NCI-H2227 treated with DMSO at 0.1 percent for 48 hours (cell line): ENCODE data around the gene ERLEC1.
"Not testable (repeated sequence)": the region's sequence is repeated elsewhere in the genome, so short reads cannot be mapped to it uniquely, and the experiment has no call there.

Experiments
- DNase-seq: peaks from one replicate; lab custom pipeline; 2025; lab: John Stamatoyannopoulos, UW

The ERLEC1 gene

GRCh38 chr2:53782676-53783075 lies 4.2 kb upstream of the ERLEC1 start:
- no peak for DNase-seq

- no peak for DNase-seq
These were observed 2.4 kb upstream of the ERLEC1 start for GRCh38 chr2:53784436-53784835.

GRCh38 chr2:53785366-53785765 lies 1.5 kb upstream of the ERLEC1 start:
- DNase-seq = no peak

- no peak for DNase-seq
These were observed 516 bp upstream of the ERLEC1 start for GRCh38 chr2:53786352-53786704.

GRCh38 chr2:53787614-53788289 lies 908 bp downstream of the ERLEC1 start:
- no peak for DNase-seq

GRCh38 chr2:53793261-53793660 lies 6.4 kb downstream of the ERLEC1 start:
- no peak for DNase-seq

GRCh38 chr2:53793821-53794220 lies 7.0 kb downstream of the ERLEC1 start:
- no peak for DNase-seq

GRCh38 chr2:53801547-53801946 lies 14.7 kb downstream of the ERLEC1 start:
- no peak for DNase-seq

GRCh38 chr2:53802617-53803151 lies 15.8 kb downstream of the ERLEC1 start:
- DNase-seq = peak; percentile 54

GRCh38 chr2:53811601-53812000 lies 24.8 kb downstream of the ERLEC1 start:
- DNase-seq = no peak

- DNase-seq = no peak
These were observed 26.3 kb downstream of the ERLEC1 start for GRCh38 chr2:53813151-53813550.

GRCh38 chr2:53818854-53819435 lies 32.1 kb downstream of the ERLEC1 start:
- no peak for DNase-seq

- DNase-seq = no peak
These were observed 32.8 kb downstream of the ERLEC1 start for GRCh38 chr2:53819634-53820033.

GRCh38 chr2:53820048-53820447 lies 33.2 kb downstream of the ERLEC1 start:
- no peak for DNase-seq

- DNase-seq = no peak
These were observed 33.9 kb downstream of the ERLEC1 start for GRCh38 chr2:53820711-53821110.

- no peak for DNase-seq
These were observed 35.0 kb downstream of the ERLEC1 start for GRCh38 chr2:53821810-53822209.

GRCh38 chr2:53823639-53824038 lies 36.8 kb downstream of the ERLEC1 start:
- DNase-seq = not testable (repeated sequence)

- no peak for DNase-seq
These were observed 39.2 kb downstream of the ERLEC1 start for GRCh38 chr2:53826030-53826410.

GRCh38 chr2:53826587-53827397 lies 39.9 kb downstream of the ERLEC1 start:
- no peak for DNase-seq

GRCh38 chr2:53827398-53828175 lies 40.7 kb downstream of the ERLEC1 start:
- no peak for DNase-seq

- no peak for DNase-seq
These were observed 41.5 kb downstream of the ERLEC1 start for GRCh38 chr2:53828331-53828730.

GRCh38 chr2:53829273-53829979 lies 42.6 kb downstream of the ERLEC1 start:
- no peak for DNase-seq
